Measurements from ENCODE around the gene ESYT2. TPM values are rescaled to one million over a fixed set of nuclear protein-coding genes. Genes with fewer than 3 reads are reported as not detected.
A peak's percentile ranks its signal among the peaks of the same experiment; 100 is the strongest.

Gene ESYT2
- total RNA-seq, 1 donor from 2014 or later: 31.8 TPM

- H3K27me3 Mint-ChIP-seq (ENCODE audit: unreplicated experiment): peaks cover 11% of the 10 kb centered on the region
- no peaks in the 10 kb centered on the region for H3K9me3 Mint-ChIP-seq (ENCODE audit: unreplicated experiment)
- peak; percentile 56 for DNase-seq (ENCODE audit: low spot score)
- no peak overlapping the region for H3K27ac Mint-ChIP-seq (ENCODE audit: unreplicated experiment)
- TF ChIP-seq CTCF (IDR thresholded peaks at IDR 0.05; ENCODE audit: unreplicated experiment): no peak
- H3K4me1 Mint-ChIP-seq (ENCODE audit: unreplicated experiment): peaks cover 22% of the 10 kb centered on the region
- H3K36me3 Mint-ChIP-seq (ENCODE audit: low read depth, unreplicated experiment): no peaks in the 10 kb centered on the region
- H3K4me3 Mint-ChIP-seq (ENCODE audit: unreplicated experiment): peak overlapping the region; percentile 94
Measured at GRCh38 chr7:158829021-158829341, 328 bp downstream of the ESYT2 start.

GRCh38 chr7:158828133-158829020 is 932 bp downstream of the ESYT2 start:
- TF ChIP-seq CTCF (IDR thresholded peaks at IDR 0.05; ENCODE audit: unreplicated experiment): no peak
- Mint-ChIP-seq H3K9me3 (ENCODE audit: unreplicated experiment) (no peaks in the 10 kb centered on the region), H3K27ac (ENCODE audit: unreplicated experiment) (peak overlapping the region; percentile 85), H3K27me3 (ENCODE audit: unreplicated experiment) (peaks cover 9% of the 10 kb centered on the region), H3K4me3 (ENCODE audit: unreplicated experiment) (peak overlapping the region; percentile 94), H3K4me1 (ENCODE audit: unreplicated experiment) (peaks cover 22% of the 10 kb centered on the region), H3K36me3 (ENCODE audit: low read depth, unreplicated experiment) (no peaks in the 10 kb centered on the region)
- peak; percentile 58 for DNase-seq (ENCODE audit: low spot score)

GRCh38 chr7:158827411-158828132 is 1.7 kb downstream of the ESYT2 start:
- peaks cover 7% of the 10 kb centered on the region for H3K27me3 Mint-ChIP-seq (ENCODE audit: unreplicated experiment)
- DNase-seq (ENCODE audit: low spot score): no peak
- peak overlapping the region; percentile 94 for H3K4me3 Mint-ChIP-seq (ENCODE audit: unreplicated experiment)
- TF ChIP-seq CTCF (IDR thresholded peaks at IDR 0.05; ENCODE audit: unreplicated experiment): no peak
- H3K9me3 Mint-ChIP-seq (ENCODE audit: unreplicated experiment): no peaks in the 10 kb centered on the region
- peak overlapping the region; percentile 85 for H3K27ac Mint-ChIP-seq (ENCODE audit: unreplicated experiment)
- H3K36me3 Mint-ChIP-seq (ENCODE audit: low read depth, unreplicated experiment): no peaks in the 10 kb centered on the region
- peaks cover 22% of the 10 kb centered on the region for H3K4me1 Mint-ChIP-seq (ENCODE audit: unreplicated experiment)

GRCh38 chr7:158825628-158826289 is 3.5 kb downstream of the ESYT2 start:
- no peaks in the 10 kb centered on the region for H3K9me3 Mint-ChIP-seq (ENCODE audit: unreplicated experiment)
- no peaks in the 10 kb centered on the region for H3K36me3 Mint-ChIP-seq (ENCODE audit: low read depth, unreplicated experiment)
- H3K4me1 Mint-ChIP-seq (ENCODE audit: unreplicated experiment): peaks cover 29% of the 10 kb centered on the region
- TF ChIP-seq CTCF (IDR thresholded peaks at IDR 0.05; ENCODE audit: unreplicated experiment): no peak
- DNase-seq (ENCODE audit: low spot score): no peak
- no peak overlapping the region for H3K4me3 Mint-ChIP-seq (ENCODE audit: unreplicated experiment)
- no peak overlapping the region for H3K27ac Mint-ChIP-seq (ENCODE audit: unreplicated experiment)
- peaks cover 7% of the 10 kb centered on the region for H3K27me3 Mint-ChIP-seq (ENCODE audit: unreplicated experiment)

All from endothelial cell (in vitro differentiated cells).